GM10266 (cell line): ENCODE results near the gene EVL.

Experiments
- DNase-seq: peaks from one replicate; pipeline ENCODE4 v3.0.0; 2012; ENCODE audit errors: extremely low spot score
- TF ChIP-seq, protein P1 (sequence below): IDR thresholded peaks from 2 replicates; pipeline ENCODE4 v1.5.1; 2012; ENCODE audit warnings: mild to moderate bottlenecking, low read depth; ENCODE audit not compliant: control insufficient read depth, insufficient read depth; ENCODE audit errors: missing control alignments

Gene EVL

GRCh38 chr14:100039903-100040302 is 25.3 kb upstream of the EVL start:
- TF ChIP-seq, protein P1, sequence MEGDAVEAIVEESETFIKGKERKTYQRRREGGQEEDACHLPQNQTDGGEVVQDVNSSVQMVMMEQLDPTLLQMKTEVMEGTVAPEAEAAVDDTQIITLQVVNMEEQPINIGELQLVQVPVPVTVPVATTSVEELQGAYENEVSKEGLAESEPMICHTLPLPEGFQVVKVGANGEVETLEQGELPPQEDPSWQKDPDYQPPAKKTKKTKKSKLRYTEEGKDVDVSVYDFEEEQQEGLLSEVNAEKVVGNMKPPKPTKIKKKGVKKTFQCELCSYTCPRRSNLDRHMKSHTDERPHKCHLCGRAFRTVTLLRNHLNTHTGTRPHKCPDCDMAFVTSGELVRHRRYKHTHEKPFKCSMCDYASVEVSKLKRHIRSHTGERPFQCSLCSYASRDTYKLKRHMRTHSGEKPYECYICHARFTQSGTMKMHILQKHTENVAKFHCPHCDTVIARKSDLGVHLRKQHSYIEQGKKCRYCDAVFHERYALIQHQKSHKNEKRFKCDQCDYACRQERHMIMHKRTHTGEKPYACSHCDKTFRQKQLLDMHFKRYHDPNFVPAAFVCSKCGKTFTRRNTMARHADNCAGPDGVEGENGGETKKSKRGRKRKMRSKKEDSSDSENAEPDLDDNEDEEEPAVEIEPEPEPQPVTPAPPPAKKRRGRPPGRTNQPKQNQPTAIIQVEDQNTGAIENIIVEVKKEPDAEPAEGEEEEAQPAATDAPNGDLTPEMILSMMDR = no peak
- DNase-seq = no peak

DNA sequence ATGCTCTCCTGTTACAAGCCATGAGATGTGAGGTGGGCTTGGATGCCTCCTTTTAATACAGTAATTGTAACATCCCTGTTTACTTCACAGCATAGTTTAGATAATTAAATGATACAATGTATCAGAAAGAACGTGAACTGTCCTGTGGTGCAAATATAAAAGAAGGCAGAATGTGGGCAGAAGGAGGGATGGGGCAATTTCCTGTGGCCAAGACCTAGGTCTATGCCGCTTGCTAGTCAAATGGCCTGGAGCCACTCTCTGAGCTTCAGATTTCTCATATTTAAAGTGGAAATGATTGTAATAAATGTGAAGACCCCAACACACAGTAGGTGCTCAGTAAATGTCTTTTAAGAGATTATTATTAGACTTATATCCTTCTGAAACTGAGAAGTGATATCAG is 24.0 kb upstream of the EVL start:
- DNase-seq = no peak
- TF ChIP-seq, protein P1 = no peak

DNA sequence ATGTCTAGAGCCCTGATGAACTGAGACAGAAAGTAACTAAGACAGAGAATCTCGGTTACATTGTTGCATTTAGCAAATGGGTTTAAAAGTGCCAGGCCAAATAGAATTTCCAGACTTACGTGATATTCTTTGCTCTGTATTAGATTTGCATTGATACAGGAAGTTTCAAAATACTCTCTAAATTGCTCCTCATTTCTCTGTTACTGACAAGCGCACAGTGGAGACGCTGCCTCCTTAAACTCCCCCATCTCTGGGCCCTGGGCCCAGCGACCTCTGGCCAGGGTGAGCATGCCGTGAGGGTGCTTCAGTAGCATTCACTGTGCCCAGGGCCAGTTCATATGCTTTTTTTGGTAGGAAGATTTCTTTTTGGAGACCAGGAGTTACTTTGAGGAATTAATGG is 22.9 kb upstream of the EVL start:
- no peak for DNase-seq
- TF ChIP-seq, protein P1 = no peak

DNA sequence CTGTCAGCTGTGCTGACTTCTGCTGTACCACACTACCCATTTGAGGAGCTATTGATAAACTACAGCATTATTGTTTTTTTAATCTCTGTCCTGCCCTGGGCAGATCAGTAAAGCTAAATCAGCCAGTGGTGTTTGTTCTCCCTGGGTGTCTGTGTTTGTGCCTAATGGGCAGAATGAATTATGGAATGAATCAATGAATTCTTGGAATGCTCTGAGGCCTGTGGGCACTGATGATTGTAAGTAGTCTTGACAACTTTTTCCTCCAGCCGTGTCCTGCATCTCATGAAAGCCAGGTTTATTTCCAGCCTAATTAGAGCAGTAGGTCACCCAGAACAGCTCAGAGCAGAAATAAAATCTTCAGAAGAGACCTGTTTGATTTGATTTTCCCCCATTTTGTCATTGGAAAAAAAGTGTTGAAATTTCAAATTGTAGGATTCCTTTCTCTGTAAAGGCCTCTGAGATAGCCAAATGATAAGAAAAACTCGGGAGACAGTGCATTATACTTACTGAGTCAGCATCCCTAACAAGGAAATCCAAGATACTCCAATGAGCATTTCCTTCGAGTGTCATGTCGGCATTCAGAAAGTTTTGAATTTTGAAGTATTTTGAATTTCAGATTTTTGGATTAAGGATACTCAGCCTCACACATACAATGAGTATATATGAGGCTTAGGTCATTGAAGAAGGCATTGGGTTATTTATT is 19.4 kb upstream of the EVL start:
- TF ChIP-seq, protein P1 = no peak
- DNase-seq = no peak

GRCh38 chr14:100047600-100047999 is 17.6 kb upstream of the EVL start:
- TF ChIP-seq, protein P1 = no peak
- DNase-seq = no peak

GRCh38 chr14:100048786-100049185 is 16.4 kb upstream of the EVL start:
- DNase-seq = no peak
- TF ChIP-seq, protein P1 = no peak

DNA sequence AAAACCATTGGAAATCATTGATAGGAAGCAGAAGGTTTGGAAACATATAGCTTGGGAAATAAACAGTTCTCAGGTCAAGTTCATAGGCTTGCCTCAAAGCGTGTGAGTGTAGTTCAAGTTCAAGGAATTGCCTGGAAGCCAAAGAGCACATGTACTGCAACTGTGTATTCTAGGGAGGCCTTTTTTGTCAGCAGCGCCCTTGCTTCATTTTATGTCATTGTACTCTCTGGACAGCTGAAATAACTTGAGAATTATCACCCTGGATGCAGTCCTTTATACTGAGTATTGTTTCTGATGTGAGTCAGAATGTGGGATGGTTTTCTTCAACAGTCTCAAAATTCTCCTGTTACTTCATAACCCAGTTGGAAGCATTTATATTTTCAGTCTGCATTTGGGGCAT is 16.0 kb upstream of the EVL start:
- DNase-seq = no peak

More for the DNA sequence above, 16.0 kb upstream of the EVL start:
- TF ChIP-seq, protein P1 = no peak
